ENCODE results near the gene ARHGEF17.

Gene ARHGEF17

DNA sequence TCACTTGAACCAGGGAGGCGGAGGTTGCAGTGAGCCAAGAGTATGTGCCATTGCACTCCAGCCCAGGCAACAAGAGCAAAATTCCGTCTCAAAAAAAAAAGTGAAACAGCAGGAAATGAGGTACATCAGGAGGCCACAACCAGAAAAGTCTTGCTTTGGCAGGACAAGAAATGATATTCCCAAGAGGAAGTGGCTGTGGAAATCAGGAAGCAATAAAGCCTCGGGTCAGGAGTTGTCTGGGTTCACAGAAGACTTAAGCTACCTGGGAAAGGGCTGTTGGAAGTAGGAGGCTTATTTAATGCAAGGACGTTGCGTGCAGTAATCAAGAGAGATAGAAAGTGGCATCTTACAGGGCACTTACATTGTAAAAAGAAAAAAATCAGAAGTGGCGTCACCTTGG is 58.9 kb downstream of the ARHGEF17 start:
- no peak overlapping the region for H3K9ac ChIP-seq (ENCODE audit: insufficient read length, low read depth)

DNA sequence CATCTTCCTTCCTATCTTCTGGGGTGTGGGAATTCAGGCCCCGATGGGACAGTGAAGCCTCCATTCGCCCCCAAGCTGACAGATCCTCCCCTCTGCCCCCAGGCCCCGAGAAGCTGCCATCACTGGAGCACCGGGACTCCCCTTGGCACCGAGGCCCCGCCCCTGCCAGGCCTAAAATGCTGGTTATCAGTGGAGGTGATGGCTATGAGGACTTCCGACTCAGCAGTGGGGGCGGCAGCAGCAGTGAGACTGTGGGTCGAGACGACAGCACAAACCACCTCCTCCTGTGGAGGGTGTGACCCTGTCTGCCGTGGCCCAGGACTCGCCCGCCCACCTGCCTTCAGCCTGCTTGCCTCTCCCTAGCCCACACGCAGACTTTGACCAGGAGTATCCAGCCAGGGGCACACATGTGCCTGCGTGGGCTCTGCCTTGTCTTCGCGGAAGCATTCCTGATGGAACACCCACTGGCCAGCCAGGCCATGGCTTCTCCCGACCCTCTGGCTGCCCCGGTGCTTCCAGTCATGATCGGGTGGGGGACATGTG is 59.5 kb downstream of the ARHGEF17 start:
- Histone ChIP-seq H3K4me3 (ENCODE audit: insufficient read length, low read depth) (no peak overlapping the region), H3K4me1 (ENCODE audit: insufficient read depth, insufficient read length) (peaks cover 3% of the 10 kb centered on the region), H3K9ac (ENCODE audit: insufficient read length, low read depth) (no peak overlapping the region), H3K27me3 (ENCODE audit: insufficient read depth, insufficient read length) (no peaks in the 10 kb centered on the region), H3K9me3 (ENCODE audit: insufficient read depth, low read length) (no peaks in the 10 kb centered on the region), H3K36me3 (ENCODE audit: insufficient read depth, insufficient read length, low read length) (peaks cover 59% of the 10 kb centered on the region)
- TF ChIP-seq YY1 (IDR thresholded peaks at IDR 0.05; ENCODE audit: insufficient read depth, insufficient read length) (no peak), ZNF274 (IDR thresholded peaks at IDR 0.05; ENCODE audit: low read depth, low read length) (no peak), SUZ12 (IDR thresholded peaks at IDR 0.05; ENCODE audit: extremely low read depth, insufficient read depth, insufficient read length) (no peak)
- DNase-seq (ENCODE audit: low read depth, low spot score): no peak

More for the DNA sequence above, 58.9 kb downstream of the ARHGEF17 start:
- no peak for TF ChIP-seq YY1 (IDR thresholded peaks at IDR 0.05; ENCODE audit: insufficient read depth, insufficient read length)
- no peak for TF ChIP-seq ZNF274 (IDR thresholded peaks at IDR 0.05; ENCODE audit: low read depth, low read length)
- no peak for DNase-seq (ENCODE audit: low read depth, low spot score)
- H3K4me1 ChIP-seq (ENCODE audit: insufficient read depth, insufficient read length): peaks cover 6% of the 10 kb centered on the region
- H3K9me3 ChIP-seq (ENCODE audit: insufficient read depth, low read length): no peaks in the 10 kb centered on the region
- H3K4me3 ChIP-seq (ENCODE audit: insufficient read length, low read depth): no peak overlapping the region
- no peaks in the 10 kb centered on the region for H3K27me3 ChIP-seq (ENCODE audit: insufficient read depth, insufficient read length)
- peaks cover 62% of the 10 kb centered on the region for H3K36me3 ChIP-seq (ENCODE audit: insufficient read depth, insufficient read length, low read length)

DNA sequence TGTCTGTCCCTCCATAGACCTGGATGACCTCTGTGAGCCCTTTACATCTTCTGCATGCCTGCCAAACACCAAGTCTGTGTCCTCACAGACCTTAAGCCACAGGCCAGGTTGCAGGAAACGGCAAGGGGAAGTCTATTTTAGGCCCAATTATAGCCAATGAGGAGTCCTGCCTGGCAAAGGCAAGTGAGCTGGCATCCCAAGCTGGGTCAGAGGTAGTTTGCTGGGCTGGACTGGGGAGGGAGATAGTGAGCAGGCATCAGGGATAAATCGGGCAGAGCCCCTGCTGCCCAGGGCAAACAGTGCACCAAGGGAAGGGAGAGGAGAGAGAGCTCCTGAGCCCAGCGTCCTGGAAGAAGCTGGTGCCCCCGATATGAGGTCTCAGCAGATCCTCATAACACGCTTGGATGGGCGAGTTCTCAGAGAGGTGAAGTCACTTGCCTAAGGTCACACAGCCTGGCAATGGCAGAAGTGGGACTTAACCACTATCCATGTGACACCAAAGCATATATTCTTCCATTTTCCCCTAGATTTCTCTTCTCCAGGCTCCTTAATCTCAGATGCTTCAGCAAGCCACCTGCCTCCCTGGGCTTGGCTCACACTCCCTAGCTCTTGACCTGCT is 64.4 kb downstream of the ARHGEF17 start:
- H3K4me3 ChIP-seq (ENCODE audit: insufficient read length, low read depth): no peak overlapping the region
- peaks cover 12% of the 10 kb centered on the region for H3K36me3 ChIP-seq (ENCODE audit: insufficient read depth, insufficient read length, low read length)
- H3K27me3 ChIP-seq (ENCODE audit: insufficient read depth, insufficient read length): no peaks in the 10 kb centered on the region
- H3K4me1 ChIP-seq (ENCODE audit: insufficient read depth, insufficient read length): peaks cover 2% of the 10 kb centered on the region
- no peak for DNase-seq (ENCODE audit: low read depth, low spot score)
- no peak overlapping the region for H3K9ac ChIP-seq (ENCODE audit: insufficient read length, low read depth)
- TF ChIP-seq SUZ12 (IDR thresholded peaks at IDR 0.05; ENCODE audit: extremely low read depth, insufficient read depth, insufficient read length) (no peak), ZNF274 (IDR thresholded peaks at IDR 0.05; ENCODE audit: low read depth, low read length) (no peak), YY1 (IDR thresholded peaks at IDR 0.05; ENCODE audit: insufficient read depth, insufficient read length) (no peak)
- H3K9me3 ChIP-seq (ENCODE audit: insufficient read depth, low read length): no peaks in the 10 kb centered on the region

DNA sequence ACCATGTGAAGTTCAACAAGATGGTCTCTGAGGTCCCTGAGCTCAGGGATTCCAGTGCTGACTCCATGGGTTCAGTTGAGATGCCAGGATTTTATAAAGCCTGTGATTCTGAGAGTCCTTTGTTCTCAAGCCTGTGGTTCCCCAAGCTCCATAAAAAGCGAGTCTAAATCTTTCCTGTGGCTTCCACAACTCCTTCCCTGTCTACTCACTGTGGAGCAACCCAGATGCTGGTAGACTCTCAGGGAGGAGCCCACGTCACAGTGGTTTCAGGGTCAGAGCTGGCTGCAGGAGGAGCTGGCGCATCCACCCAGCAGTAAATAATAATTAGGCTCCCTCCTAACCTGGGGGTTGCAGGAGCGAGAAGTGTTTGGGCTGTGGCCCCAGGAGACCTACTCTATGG is 66.1 kb downstream of the ARHGEF17 start:
- Histone ChIP-seq H3K4me1 (ENCODE audit: insufficient read depth, insufficient read length) (peaks cover 6% of the 10 kb centered on the region), H3K9me3 (ENCODE audit: insufficient read depth, low read length) (no peaks in the 10 kb centered on the region), H3K27me3 (ENCODE audit: insufficient read depth, insufficient read length) (no peaks in the 10 kb centered on the region), H3K4me3 (ENCODE audit: insufficient read length, low read depth) (no peak overlapping the region), H3K9ac (ENCODE audit: insufficient read length, low read depth) (no peak overlapping the region), H3K36me3 (ENCODE audit: insufficient read depth, insufficient read length, low read length) (peaks cover 9% of the 10 kb centered on the region)
- no peak for DNase-seq (ENCODE audit: low read depth, low spot score)
- no peak for TF ChIP-seq SUZ12 (IDR thresholded peaks at IDR 0.05; ENCODE audit: extremely low read depth, insufficient read depth, insufficient read length)
- no peak for TF ChIP-seq ZNF274 (IDR thresholded peaks at IDR 0.05; ENCODE audit: low read depth, low read length)
- TF ChIP-seq YY1 (IDR thresholded peaks at IDR 0.05; ENCODE audit: insufficient read depth, insufficient read length): no peak

DNA sequence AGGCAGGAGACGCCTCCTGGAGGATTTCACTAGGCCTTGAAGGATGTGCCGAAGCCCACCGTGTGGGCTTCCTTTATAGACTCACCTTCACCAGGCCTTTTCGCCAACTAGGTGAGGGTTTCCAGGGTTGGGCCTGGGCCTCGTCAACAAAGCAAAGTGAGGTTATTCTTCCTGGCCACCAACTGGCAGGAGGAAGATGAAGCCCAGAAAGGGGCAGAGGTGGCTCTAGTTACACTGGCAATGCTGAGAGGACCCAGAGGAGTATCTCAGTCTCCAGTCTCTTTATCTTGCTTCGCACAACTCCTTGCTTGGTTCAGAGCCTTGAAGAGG is 67.7 kb downstream of the ARHGEF17 start:
- Histone ChIP-seq H3K9ac (ENCODE audit: insufficient read length, low read depth) (no peak overlapping the region), H3K27me3 (ENCODE audit: insufficient read depth, insufficient read length) (no peaks in the 10 kb centered on the region), H3K4me3 (ENCODE audit: insufficient read length, low read depth) (no peak overlapping the region), H3K36me3 (ENCODE audit: insufficient read depth, insufficient read length, low read length) (peaks cover 19% of the 10 kb centered on the region), H3K9me3 (ENCODE audit: insufficient read depth, low read length) (no peaks in the 10 kb centered on the region), H3K4me1 (ENCODE audit: insufficient read depth, insufficient read length) (peaks cover 14% of the 10 kb centered on the region)
- DNase-seq (ENCODE audit: low read depth, low spot score): no peak
- TF ChIP-seq YY1 (IDR thresholded peaks at IDR 0.05; ENCODE audit: insufficient read depth, insufficient read length): no peak
- TF ChIP-seq ZNF274 (IDR thresholded peaks at IDR 0.05; ENCODE audit: low read depth, low read length): no peak
- no peak for TF ChIP-seq SUZ12 (IDR thresholded peaks at IDR 0.05; ENCODE audit: extremely low read depth, insufficient read depth, insufficient read length)

DNA sequence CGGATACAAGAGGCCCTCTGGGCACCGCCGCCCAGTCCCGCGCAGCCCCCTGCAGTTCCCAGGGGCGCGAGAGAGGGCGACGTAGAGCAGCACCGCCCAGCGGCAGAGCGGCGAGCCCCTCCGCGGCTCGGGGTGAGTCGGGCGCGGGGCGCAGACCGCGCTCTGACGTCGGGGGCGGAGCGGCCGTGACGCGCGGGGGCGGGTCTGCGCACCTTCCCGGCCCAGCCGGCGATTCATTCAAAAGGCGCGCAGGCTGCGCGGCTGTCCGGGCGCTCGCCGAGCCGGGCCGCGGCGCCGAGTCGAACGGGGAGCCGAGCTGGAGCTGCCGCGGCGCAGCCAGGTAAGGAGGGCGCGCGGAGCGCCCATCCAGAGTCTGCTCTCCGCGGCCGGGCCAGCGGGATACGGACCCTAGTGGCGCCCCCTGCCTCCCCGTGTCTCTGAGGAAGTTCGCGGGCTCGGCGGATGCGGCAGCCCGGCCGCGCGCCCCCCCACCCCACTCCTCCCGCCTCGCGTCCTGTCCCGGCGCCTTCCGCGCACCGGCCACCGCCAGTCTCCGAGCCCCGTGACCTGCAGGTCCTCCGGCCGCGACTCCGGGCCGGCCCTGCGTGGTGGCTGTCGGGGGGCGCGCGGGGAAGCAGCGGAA is 68.2 kb downstream of the ARHGEF17 start, which contains the start of gene RELT:
RELT (plus strand) TSS at position 240 of the 643 bp plus-strand sequence. CDS start 12,738 bp downstream, outside the sequence.
- H3K9me3 ChIP-seq (ENCODE audit: insufficient read depth, low read length): no peaks in the 10 kb centered on the region
- peak; percentile 89 for DNase-seq (ENCODE audit: low read depth, low spot score)
- no peak for TF ChIP-seq YY1 (IDR thresholded peaks at IDR 0.05; ENCODE audit: insufficient read depth, insufficient read length)
- TF ChIP-seq ZNF274 (IDR thresholded peaks at IDR 0.05; ENCODE audit: low read depth, low read length): no peak
- no peak for TF ChIP-seq SUZ12 (IDR thresholded peaks at IDR 0.05; ENCODE audit: extremely low read depth, insufficient read depth, insufficient read length)
- H3K4me3 ChIP-seq (ENCODE audit: insufficient read length, low read depth): peak within 1 kb of the TSS; percentile 94
- H3K36me3 ChIP-seq (ENCODE audit: insufficient read depth, insufficient read length, low read length): peaks cover 19% of the 10 kb centered on the region
- no peaks in the 10 kb centered on the region for H3K27me3 ChIP-seq (ENCODE audit: insufficient read depth, insufficient read length)
- H3K4me1 ChIP-seq (ENCODE audit: insufficient read depth, insufficient read length): peaks cover 17% of the 10 kb centered on the region
- H3K9ac ChIP-seq (ENCODE audit: insufficient read length, low read depth): peak within 1 kb of the TSS; percentile 91
